Uterus (tissue), 4 donors: ENCODE results near the gene SMYD4. TPM values are rescaled to one million over a fixed set of nuclear protein-coding genes. Genes with fewer than 3 reads are reported as not detected.
"Not testable (repeated sequence)": the region's sequence is repeated elsewhere in the genome, so short reads cannot be mapped to it uniquely, and the experiment has no call there.

ENCODE experiments used
- DNase-seq, 2 donors: peaks; one replicate each; pipeline ENCODE4 v3.0.0-alpha.2; 2019 to 2020
- H3K27ac ChIP-seq, 2 donors: fragments of 200-600 bp; sonication (generic); 1 replicate in 1 of 2; 2 replicates in 1 of 2; pipeline ENCODE4 v1.5.1; 2016 to 2018
- H3K27me3 ChIP-seq, 2 donors: fragments of 200-600 bp; sonication (generic); one replicate each; pipeline ENCODE4 v1.5.1; 2018 to 2019; ENCODE audit warnings: control low read depth in 1 of 2
- H3K36me3 ChIP-seq, 2 donors: fragments of 200-600 bp; sonication (generic); one replicate each; pipeline ENCODE4 v1.5.1; 2019; ENCODE audit warnings: control low read depth in 1 of 2
- H3K4me1 ChIP-seq, 2 donors: fragments of 200-600 bp; sonication (generic); one replicate each; pipeline ENCODE4 v1.5.1; 2018 to 2019; ENCODE audit warnings: control low read depth in 1 of 2
- H3K4me3 ChIP-seq, 2 donors: fragments of 200-600 bp; sonication (generic); 1 replicate in 1 of 2; 2 replicates in 1 of 2; pipeline ENCODE4 v1.5.1; 2018 to 2019; ENCODE audit warnings: mild to moderate bottlenecking in 1 of 2
- H3K9me3 ChIP-seq, 2 donors: fragments of 200-600 bp; sonication (generic); one replicate each; pipeline ENCODE4 v1.5.1; 2019; ENCODE audit warnings: control low read depth in 1 of 2
- POLR2A ChIP-seq, 2 donors: fragments of 450-650 bp; IDR thresholded peaks; one replicate each; pipeline ENCODE4 v1.6.1; 2016; ENCODE audit warnings: antibody characterized with exemption in 2 of 2, mild to moderate bottlenecking in 1 of 2, moderate library complexity in 1 of 2
- intact Hi-C: fragments of 100-400 bp; cut with DNase I; formaldehyde crosslinking; loops from one replicate; pipeline ENCODE4 v1.15.1; 2023; ENCODE audit warnings: low total_unique reads
- total RNA-seq, 4 donors: library from RNA; depleted of rRNA in 3 of 4; stranded (reverse); fragments of >200 nt in 3 of 4; gene quantifications; one replicate each; pipeline versions ENCODE4 v1.1.0 to v1.2.4, GENCODE V29; 2014 to 2023
- TF ChIP-seq, protein P1 (sequence below), 4 experiments: fragments of 200-600 bp in 2 of 4; fragments of 450-650 bp in 2 of 4; sonication (generic) in 2 of 4; IDR thresholded peaks; one replicate each; pipeline ENCODE4 v1.5.1; 2016 to 2019; ENCODE audit warnings: antibody characterized with exemption in 4 of 4, mild to moderate bottlenecking in 2 of 4, moderate library complexity in 1 of 4
- donor health status: DM: yes; HTN: yes; CAD: no.

SMYD4 gene
- total RNA-seq, 4 donors from 2014 or later: 19.1 to 101 (median 30.5) TPM

DNA sequence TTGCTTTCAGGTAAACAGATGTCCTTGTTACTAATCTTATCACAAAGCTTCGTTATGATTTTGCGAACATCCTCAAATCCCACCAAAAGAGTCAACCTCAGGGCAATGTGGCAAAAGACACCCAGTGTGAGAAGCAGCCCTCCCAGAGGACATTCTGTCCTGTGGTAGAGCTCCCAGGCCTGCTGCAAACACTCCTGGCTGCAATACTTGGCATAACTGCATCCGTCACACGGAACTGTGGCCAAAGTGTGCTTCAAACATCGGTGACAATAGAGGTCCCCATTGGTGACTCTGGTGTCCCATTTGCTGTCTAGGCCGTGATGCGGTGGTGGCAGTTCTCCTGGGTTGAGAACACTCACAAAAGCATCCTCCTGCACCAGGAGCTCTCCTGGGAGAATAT lies 29.5 kb downstream of the SMYD4 start:
- no peaks in the 10 kb centered on the region for H3K36me3 ChIP-seq
- no peak for TF ChIP-seq POLR2A (IDR thresholded peaks at IDR 0.05)
- TF ChIP-seq, protein P1, sequence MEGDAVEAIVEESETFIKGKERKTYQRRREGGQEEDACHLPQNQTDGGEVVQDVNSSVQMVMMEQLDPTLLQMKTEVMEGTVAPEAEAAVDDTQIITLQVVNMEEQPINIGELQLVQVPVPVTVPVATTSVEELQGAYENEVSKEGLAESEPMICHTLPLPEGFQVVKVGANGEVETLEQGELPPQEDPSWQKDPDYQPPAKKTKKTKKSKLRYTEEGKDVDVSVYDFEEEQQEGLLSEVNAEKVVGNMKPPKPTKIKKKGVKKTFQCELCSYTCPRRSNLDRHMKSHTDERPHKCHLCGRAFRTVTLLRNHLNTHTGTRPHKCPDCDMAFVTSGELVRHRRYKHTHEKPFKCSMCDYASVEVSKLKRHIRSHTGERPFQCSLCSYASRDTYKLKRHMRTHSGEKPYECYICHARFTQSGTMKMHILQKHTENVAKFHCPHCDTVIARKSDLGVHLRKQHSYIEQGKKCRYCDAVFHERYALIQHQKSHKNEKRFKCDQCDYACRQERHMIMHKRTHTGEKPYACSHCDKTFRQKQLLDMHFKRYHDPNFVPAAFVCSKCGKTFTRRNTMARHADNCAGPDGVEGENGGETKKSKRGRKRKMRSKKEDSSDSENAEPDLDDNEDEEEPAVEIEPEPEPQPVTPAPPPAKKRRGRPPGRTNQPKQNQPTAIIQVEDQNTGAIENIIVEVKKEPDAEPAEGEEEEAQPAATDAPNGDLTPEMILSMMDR (IDR thresholded peaks at IDR 0.05): no peak
- DNase-seq: peak in 1 of 2 donors; percentile 8
- H3K4me1 ChIP-seq: peaks cover 0 to 4% of the 10 kb centered on the region in 2 donors
- intact Hi-C loops: no loop called here
- H3K9me3 ChIP-seq: no peaks in the 10 kb centered on the region
- H3K27me3 ChIP-seq: no peaks in the 10 kb centered on the region
- no peak overlapping the region for H3K27ac ChIP-seq
- H3K4me3 ChIP-seq: no peak overlapping the region

DNA sequence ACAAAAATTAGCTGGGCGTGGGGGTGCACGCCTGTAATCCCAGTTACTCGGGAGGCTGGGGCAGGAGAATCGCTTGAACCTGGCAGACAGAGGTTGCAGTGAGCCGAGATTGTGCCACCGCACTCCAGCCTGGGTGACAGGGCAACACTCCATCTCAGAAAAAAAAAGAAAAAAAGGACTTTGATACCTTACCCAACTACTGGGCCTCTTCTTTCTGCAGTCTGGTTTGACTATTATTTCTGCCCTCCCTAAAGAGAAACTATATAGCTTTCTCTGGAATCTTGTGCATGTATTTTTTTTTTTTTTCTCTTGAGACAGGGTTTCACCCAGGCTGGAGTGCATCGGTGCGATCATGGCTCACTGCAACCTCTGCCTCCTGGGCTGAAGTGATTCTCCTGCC lies 31.9 kb downstream of the SMYD4 start:
- H3K4me3 ChIP-seq, H3K4me1 ChIP-seq, H3K36me3 ChIP-seq, intact Hi-C loops, H3K27me3 ChIP-seq, H3K9me3 ChIP-seq: not testable (repeated sequence)
- DNase-seq: peak in 1 of 2 donors; percentile 7
- peak overlapping the region; percentile 74 to 93 for H3K27ac ChIP-seq

DNA sequence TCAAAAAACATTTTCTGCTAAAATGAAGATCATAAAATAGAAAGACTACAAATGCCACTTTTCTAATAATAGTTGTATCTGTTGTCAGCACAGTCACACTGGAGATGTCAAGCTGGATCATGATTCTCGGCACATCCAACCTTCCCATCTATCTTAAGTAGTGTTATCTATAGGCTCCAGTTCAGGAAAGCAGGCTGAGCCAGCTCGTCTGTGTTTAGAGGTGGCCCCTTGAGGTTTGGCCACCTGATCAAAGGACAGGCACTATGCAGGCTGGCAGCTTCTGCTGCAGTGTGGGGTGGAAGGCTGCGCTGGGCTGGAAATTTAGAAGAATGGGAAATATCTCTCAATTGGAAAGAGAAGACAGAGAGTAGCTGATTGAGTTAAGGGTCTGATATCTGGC lies 32.4 kb downstream of the SMYD4 start:
- no peaks in the 10 kb centered on the region for H3K27me3 ChIP-seq
- intact Hi-C loops: no loop called here
- peak overlapping the region; percentile 74 to 93 for H3K27ac ChIP-seq
- peak in 1 of 2 donors; percentile 8 for DNase-seq
- H3K4me1 ChIP-seq: peaks cover 0 to 4% of the 10 kb centered on the region in 2 donors
- H3K9me3 ChIP-seq: no peaks in the 10 kb centered on the region
- no peak overlapping the region for H3K4me3 ChIP-seq
- no peaks in the 10 kb centered on the region for H3K36me3 ChIP-seq
- TF ChIP-seq, protein P1 (IDR thresholded peaks at IDR 0.05): no peak
- TF ChIP-seq POLR2A (IDR thresholded peaks at IDR 0.05): no peak

DNA sequence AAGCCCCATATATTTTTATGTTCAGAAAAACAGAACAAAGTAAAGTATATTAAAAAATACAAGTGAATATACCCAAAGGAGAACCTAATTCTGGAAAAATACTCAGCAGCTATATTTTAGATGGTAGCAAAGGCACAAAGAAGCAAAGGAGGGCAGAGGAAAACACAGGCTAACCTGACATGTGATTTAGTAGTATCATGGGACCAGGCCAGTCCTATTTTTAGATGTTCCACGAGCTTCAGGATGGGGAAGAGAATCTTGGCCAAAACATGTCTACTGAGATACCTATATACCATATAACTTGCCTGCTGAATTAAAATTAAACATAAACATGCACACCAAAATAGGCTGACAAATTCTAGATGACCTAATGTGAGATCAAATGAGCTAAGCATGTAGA lies 32.9 kb downstream of the SMYD4 start:
- no peaks in the 10 kb centered on the region for H3K36me3 ChIP-seq
- peaks cover 0 to 4% of the 10 kb centered on the region in 2 donors for H3K4me1 ChIP-seq
- peak overlapping the region; percentile 74 to 93 for H3K27ac ChIP-seq
- no peaks in the 10 kb centered on the region for H3K9me3 ChIP-seq
- DNase-seq: peak in 1 of 2 donors; percentile 14
- intact Hi-C loops: no loop called here
- no peak overlapping the region for H3K4me3 ChIP-seq
- no peak for TF ChIP-seq POLR2A (IDR thresholded peaks at IDR 0.05)
- TF ChIP-seq, protein P1 (IDR thresholded peaks at IDR 0.05): peak in 1 of 4 experiments; percentile 16
- H3K27me3 ChIP-seq: no peaks in the 10 kb centered on the region

DNA sequence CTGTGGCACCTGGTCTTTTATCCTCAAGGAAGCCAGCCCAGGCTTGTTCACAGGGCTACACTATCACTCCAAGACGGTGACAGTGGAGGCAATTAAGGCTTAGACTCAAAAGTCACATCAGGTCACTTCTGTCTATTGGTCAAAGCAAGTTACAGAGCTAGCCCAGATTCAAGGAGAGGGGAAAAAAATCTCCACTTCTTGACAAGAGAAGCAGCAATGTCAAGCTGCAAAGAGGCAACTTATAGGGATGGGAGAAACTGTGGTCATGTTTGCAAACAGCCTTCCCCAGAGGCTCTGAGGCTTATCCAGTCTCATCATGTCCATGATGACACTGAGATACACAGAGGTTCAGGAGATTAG lies 36.3 kb downstream of the SMYD4 start:
- Histone ChIP-seq H3K4me1 (peaks cover 0 to 4% of the 10 kb centered on the region in 2 donors), H3K9me3 (no peaks in the 10 kb centered on the region), H3K27me3 (no peaks in the 10 kb centered on the region), H3K4me3 (no peak overlapping the region), H3K36me3 (no peaks in the 10 kb centered on the region), H3K27ac (peak overlapping the region in 1 of 2 donors; percentile 0)
- peak in 1 of 2 donors; percentile 5 for DNase-seq
- intact Hi-C loops: no loop called here
- no peak for TF ChIP-seq POLR2A (IDR thresholded peaks at IDR 0.05)
- TF ChIP-seq, protein P1 (IDR thresholded peaks at IDR 0.05): no peak
